IPS-18a (cell line): ENCODE data around the gene GSN.

Experiments used
- H3K27ac ChIP-seq: one replicate; pipeline ENCODE4 v1.5.1; 2013; ENCODE audit warnings: low read length
- H3K27me3 ChIP-seq: one replicate; pipeline ENCODE4 v1.6.1; 2013; ENCODE audit warnings: mild to moderate bottlenecking, low read length; ENCODE audit not compliant: control insufficient read depth, insufficient read depth
- H3K36me3 ChIP-seq: one replicate; pipeline ENCODE4 v1.6.1; 2013; ENCODE audit warnings: low read depth, low read length; ENCODE audit not compliant: control insufficient read depth
- H3K4me1 ChIP-seq: one replicate; pipeline ENCODE4 v1.6.1; 2013; ENCODE audit warnings: low read depth, low read length; ENCODE audit not compliant: control insufficient read depth
- H3K4me3 ChIP-seq: one replicate; pipeline ENCODE4 v1.5.1; 2013; ENCODE audit warnings: low read length
- H3K9ac ChIP-seq: one replicate; pipeline ENCODE4 v1.6.1; 2013; ENCODE audit warnings: mild to moderate bottlenecking, low read length, moderate library complexity
- H3K9me3 ChIP-seq: one replicate; pipeline ENCODE4 v1.6.1; 2013; ENCODE audit warnings: low read depth, low read length; ENCODE audit not compliant: control insufficient read depth

GSN gene

DNA sequence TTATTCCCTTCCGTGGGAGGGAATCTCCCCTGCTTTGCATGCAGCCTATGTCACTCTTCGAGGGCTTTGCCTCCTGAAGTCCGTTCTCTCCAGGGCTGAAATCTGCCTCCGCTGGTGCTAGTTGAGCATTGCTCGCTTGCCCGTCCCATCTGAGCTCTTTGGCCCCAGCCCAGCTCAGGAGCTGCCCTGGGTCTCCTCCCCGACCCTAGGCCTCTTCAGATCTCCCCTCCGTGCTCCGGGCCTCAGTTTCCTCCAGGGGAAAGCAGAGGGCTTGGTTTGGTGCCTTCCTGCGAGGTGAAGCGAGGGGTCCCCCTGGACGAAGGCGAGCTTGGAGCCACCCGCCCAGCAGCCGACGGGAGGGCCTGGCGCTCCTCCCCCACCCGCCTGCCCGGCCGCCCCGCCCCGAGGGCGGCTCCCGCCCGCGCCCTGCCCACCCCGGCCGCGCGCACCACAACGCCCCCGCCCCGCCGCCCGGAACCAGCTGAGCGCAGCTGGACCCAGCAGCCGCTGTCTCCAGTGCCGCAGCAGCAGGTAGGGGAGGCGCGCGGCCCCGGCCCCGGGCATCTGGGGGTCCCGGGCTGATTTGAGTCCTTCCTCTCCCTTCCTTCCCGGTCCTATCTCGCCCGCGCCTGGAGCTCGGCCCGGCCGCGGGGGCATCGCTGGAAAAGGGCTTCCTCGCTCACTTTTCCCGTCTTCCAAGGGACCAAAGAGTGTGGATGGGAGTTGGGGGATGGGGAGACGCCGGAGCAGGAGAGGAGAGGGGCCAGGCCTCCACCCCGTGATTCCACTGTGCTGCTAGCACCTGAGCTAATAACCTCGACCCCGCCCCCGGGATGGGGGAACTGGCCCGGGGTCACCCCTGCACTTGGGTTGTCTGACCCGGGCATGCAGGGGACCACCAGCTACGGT, at the start of gene GSN:
GSN (plus strand) TSS at position 474 of the 909 bp plus-strand sequence. CDS start 33,810 bp downstream, outside the sequence.
- peak within 1 kb of the TSS; percentile 71 for H3K4me3 ChIP-seq
- peaks cover 37% of the 10 kb centered on the region for H3K27me3 ChIP-seq
- H3K9me3 ChIP-seq = no peaks in the 10 kb centered on the region
- H3K9ac ChIP-seq = peak within 1 kb of the TSS; percentile 48
- H3K4me1 ChIP-seq = peaks cover 29% of the 10 kb centered on the region
- no peaks in the 10 kb centered on the region for H3K36me3 ChIP-seq
- no peak within 1 kb of the TSS for H3K27ac ChIP-seq

DNA sequence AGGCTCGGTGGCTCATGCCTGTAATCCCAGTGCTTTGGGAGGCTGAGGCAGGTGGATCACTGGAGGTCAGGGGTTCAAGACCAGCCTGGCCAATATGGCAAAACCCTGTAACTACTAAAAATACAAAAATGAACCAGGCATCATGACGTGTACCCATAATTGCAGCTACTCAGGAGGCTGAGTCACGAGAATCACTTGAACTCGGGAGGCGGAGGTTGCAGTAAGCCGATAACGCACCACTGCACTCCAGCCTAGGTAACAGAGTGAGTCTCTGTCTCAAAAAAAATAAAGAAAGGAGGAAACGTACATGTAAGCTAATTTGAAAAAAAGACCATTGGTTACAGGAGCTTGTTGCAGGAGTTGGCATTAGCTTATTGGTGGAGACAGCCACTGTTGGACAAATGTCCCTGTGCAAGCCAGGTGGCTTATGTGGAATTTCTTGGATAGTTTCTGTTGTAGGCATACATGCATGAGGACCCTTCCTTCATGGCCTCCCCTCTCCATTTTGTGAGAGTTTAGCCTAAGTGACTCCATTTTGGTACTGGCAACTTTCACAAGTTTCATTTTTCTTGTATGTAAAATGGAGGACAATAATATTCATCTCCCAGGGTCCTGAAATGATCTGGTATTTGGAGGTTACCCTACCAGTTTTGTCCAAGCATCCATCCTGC, 49.5 kb upstream of the GSN start:
- no peaks in the 10 kb centered on the region for H3K36me3 ChIP-seq
- H3K9me3 ChIP-seq = no peaks in the 10 kb centered on the region
- H3K9ac ChIP-seq = no peak overlapping the region
- peaks cover 39% of the 10 kb centered on the region for H3K4me1 ChIP-seq
- no peak overlapping the region for H3K4me3 ChIP-seq
- H3K27ac ChIP-seq = no peak overlapping the region
- H3K27me3 ChIP-seq = no peaks in the 10 kb centered on the region

DNA sequence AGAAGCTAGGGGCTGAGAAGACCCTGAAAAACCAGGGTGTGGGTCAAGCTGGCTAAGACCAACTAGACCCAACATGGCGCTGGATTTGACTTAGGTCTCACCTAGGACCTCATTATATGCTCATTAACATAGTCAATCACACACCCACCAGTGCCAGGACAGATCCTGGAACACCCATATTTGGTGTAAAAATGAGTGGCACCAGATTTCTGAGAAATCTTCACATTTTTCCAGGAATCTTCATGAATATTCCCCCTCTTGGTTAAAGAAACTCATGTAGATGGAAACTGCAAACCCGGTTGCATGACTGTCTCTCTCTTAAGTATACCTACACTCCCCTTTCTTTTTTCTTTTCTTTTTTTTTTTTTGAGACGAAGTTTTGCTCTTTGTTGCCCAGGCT, 48.4 kb upstream of the GSN start:
- Histone ChIP-seq H3K4me3 (no peak overlapping the region), H3K4me1 (peaks cover 35% of the 10 kb centered on the region), H3K9me3 (no peaks in the 10 kb centered on the region), H3K36me3 (no peaks in the 10 kb centered on the region), H3K27me3 (no peaks in the 10 kb centered on the region), H3K9ac (no peak overlapping the region), H3K27ac (no peak overlapping the region)

DNA sequence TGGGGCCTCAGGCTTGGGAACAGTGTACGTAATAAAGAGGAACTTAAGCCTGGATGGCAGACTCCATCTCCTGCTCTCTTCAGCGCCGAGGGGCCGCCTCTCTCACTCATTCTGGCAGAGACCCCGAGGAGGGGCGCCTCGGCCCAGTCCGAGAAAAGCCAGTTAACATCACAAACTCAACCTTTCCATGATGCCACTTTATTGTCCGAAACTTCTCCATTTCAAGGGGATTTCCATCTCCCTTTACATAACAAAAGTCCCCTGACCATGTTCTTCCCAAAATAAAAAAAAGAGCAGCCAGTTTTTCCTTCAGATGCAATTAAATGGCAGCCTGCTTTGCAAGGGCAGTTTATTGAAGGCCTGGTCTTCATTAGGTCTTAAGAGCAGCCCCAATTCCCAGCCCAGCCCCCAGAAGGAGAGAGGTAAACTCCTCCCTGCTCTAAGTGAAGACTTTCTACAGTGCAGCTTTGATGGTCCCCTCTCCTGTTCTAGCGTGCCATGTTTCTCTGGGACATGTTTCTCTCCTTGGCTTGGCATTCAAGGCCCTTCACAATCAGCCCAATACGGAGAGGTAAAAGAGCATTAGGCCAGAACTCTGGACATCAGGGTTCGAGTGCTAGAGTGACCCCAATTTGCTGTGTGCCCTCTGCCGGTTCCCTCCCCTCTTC, 46.8 kb upstream of the GSN start:
- Histone ChIP-seq H3K4me3 (peak overlapping the region; percentile 46), H3K9ac (peak overlapping the region; percentile 64), H3K4me1 (peaks cover 35% of the 10 kb centered on the region), H3K27me3 (no peaks in the 10 kb centered on the region), H3K9me3 (no peaks in the 10 kb centered on the region), H3K36me3 (no peaks in the 10 kb centered on the region), H3K27ac (peak overlapping the region; percentile 40)

DNA sequence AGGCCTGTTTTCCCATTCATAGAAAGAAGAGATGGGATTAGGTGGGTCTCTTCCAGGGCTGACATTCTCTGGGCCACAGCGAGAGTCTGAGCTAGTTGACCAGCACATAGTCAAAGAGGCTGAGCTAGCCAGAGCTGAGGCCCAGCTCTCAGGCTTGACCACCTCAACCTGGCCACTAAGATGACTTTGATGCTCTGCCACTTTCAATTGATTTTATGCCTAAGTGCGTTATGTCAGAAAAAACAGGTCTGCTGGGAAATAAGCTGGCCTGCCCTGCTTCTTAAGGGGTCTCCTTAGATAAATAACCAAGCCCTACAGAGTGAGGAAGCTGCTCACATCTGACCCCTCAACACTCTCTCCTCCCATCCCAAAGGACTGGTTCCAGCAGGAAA, 46.3 kb upstream of the GSN start:
- H3K9me3 ChIP-seq = no peaks in the 10 kb centered on the region
- no peaks in the 10 kb centered on the region for H3K36me3 ChIP-seq
- peaks cover 35% of the 10 kb centered on the region for H3K4me1 ChIP-seq
- H3K4me3 ChIP-seq = peak overlapping the region; percentile 46
- no peaks in the 10 kb centered on the region for H3K27me3 ChIP-seq
- peak overlapping the region; percentile 64 for H3K9ac ChIP-seq
- peak overlapping the region; percentile 40 for H3K27ac ChIP-seq

DNA sequence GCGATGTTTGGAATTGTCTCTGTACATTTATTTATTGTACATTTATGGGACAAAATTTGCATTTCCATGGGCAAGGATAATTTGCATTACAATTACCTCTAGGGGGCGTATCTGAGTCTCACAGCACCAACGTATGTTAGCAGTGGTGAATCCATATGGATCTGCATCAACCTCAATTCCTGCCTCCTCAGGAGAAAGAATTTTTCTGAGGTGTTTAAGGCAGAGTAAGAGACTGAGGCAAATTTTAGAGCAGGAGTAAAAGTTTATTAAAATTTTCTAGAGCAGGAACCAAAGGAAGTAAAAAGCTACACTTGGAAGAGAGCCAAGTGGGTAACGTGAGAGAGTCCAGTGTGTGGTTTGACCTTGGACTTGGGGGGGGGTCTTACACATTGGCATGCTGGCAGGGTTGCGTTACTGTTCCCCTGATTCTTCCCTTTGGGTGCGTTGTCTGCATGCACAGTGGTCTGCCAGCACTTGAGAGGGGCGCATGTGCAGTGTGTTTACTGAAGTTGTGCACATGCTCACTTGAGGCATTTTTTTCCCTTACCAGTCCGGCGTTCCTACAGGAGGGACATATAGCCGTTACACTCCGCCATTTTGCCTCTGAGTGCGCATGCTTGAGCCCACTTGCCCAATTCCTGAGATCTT, 45.3 kb upstream of the GSN start:
- Histone ChIP-seq H3K4me3 (no peak overlapping the region), H3K36me3 (no peaks in the 10 kb centered on the region), H3K9ac (no peak overlapping the region), H3K27me3 (no peaks in the 10 kb centered on the region), H3K4me1 (peaks cover 35% of the 10 kb centered on the region), H3K27ac (no peak overlapping the region), H3K9me3 (no peaks in the 10 kb centered on the region)

DNA sequence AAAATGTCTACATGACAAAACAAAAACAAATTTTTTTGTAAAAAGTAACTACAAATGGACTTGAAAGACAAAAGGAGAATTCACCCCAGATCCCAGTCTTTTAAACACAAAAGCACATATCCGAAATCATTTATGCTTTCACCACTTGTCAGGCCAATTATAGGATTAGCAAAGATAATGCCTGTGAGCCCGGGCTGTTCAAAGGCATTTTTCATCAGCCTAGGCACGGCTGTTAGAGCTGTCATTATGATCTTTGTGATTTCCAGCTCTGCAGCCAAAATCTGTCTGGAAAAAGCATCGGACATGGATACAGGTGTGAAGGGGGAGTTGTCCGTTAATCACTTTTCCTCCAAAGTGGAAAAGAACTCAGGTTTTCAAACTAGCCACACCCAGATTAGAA, 42.7 kb upstream of the GSN start:
- H3K36me3 ChIP-seq = no peaks in the 10 kb centered on the region
- H3K27me3 ChIP-seq = no peaks in the 10 kb centered on the region

DNA sequence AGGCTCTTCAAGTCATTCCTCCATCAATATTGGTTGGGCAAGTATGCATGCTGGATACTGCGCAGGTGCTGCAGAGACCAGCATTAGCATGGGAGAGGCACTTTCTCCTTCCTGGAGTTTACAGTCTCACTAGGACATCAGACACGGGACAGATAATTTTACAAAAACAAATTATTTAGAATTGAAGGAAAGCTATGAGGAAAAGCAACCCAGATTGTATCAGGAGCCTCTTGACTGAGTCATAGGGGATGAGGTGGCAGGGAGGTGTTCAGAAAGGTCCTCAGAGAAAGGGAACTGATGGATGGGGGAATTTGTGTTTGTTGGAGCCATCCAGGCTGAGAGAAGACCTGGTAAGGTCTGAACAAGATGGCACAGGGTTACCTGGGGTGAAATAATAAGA, 41.8 kb upstream of the GSN start:
- Histone ChIP-seq H3K4me3 (no peak overlapping the region), H3K27ac (no peak overlapping the region), H3K4me1 (peaks cover 21% of the 10 kb centered on the region), H3K27me3 (no peaks in the 10 kb centered on the region), H3K36me3 (no peaks in the 10 kb centered on the region), H3K9ac (no peak overlapping the region), H3K9me3 (no peaks in the 10 kb centered on the region)

More for the DNA sequence above, 42.7 kb upstream of the GSN start:
- Histone ChIP-seq H3K9me3 (no peaks in the 10 kb centered on the region), H3K4me3 (no peak overlapping the region), H3K9ac (no peak overlapping the region), H3K27ac (no peak overlapping the region), H3K4me1 (peaks cover 28% of the 10 kb centered on the region)

DNA sequence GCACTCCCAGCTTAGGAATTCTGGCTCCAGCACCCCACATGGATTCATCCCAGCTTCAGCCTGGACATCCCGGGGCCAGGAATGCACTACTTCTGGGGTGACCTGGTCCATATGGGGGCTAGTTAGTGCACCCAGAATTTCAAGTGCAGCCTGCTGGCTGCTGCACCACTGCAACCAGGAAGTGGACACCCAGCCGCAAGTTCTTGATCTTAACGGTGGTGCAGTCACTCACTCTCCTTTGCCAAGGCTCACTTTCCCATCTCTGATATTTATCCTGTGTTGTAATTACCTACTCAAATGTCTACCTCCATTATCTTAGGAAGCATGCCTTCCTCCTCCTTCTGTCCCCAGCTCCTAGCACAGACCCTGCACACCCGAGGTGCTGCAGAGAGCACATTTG, 40.1 kb upstream of the GSN start:
- Histone ChIP-seq H3K4me3 (no peak overlapping the region), H3K27ac (no peak overlapping the region)

DNA sequence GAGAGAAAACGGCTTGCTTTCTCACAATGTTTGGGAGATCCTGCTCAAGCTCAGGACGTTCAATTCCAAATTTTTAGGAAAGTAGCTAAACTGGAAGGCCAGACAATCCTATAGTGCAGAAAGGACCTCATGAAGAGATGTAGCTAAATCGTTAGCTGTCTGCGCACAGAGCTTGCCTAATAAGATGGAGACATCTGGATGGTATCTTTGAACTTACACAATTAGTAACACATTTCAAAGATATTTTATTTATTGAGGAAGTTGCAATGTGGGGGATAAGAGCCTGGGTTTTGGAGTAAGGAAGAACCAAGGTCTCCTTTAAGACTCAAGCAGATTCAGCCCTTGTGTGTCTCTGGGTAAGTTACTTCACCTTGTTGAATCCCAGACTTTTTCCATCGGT, 37.7 kb upstream of the GSN start:
- Histone ChIP-seq H3K9ac (no peak overlapping the region), H3K27ac (no peak overlapping the region), H3K4me3 (no peak overlapping the region), H3K9me3 (no peaks in the 10 kb centered on the region), H3K4me1 (no peaks in the 10 kb centered on the region), H3K36me3 (no peaks in the 10 kb centered on the region), H3K27me3 (no peaks in the 10 kb centered on the region)

More for the DNA sequence above, 40.1 kb upstream of the GSN start:
- Histone ChIP-seq H3K27me3 (no peaks in the 10 kb centered on the region), H3K36me3 (no peaks in the 10 kb centered on the region), H3K9me3 (no peaks in the 10 kb centered on the region), H3K4me1 (peaks cover 4% of the 10 kb centered on the region), H3K9ac (no peak overlapping the region)

DNA sequence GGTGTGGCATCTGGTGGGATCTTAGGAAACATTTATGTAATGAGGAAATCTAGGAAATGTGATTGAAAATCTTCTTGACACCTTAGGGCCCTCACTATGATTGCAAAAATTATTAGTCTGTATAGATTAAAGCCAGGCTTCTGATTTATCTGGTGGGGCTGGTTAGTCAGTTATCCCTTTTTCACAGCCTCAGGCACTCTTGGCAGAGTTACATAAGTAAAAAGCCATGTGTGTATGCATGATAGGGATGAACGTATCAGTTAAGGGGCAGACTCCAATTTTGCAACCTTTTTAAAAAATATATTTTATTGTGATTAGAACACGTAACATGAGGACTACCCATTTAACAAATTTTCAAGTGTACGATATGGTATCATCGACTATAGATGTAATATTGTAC, 35.7 kb upstream of the GSN start:
- Histone ChIP-seq H3K27ac (no peak overlapping the region), H3K36me3 (no peaks in the 10 kb centered on the region), H3K27me3 (no peaks in the 10 kb centered on the region), H3K4me3 (no peak overlapping the region), H3K4me1 (no peaks in the 10 kb centered on the region), H3K9ac (no peak overlapping the region), H3K9me3 (no peaks in the 10 kb centered on the region)
